Activated CD8-positive, alpha-beta memory T cell treated with anti-CD3 and anti-CD28 coated beads, Interleukin-2, amount 50 U/mL, for 24 hours (primary cell): ENCODE measurements around the gene PHC3.
"Not testable (repeated sequence)": the region's sequence is repeated elsewhere in the genome, so short reads cannot be mapped to it uniquely, and the experiment has no call there.

Source experiments
- DNase-seq: peaks from one replicate; pipeline ENCODE4 v3.0.0-alpha.2; 2020; ENCODE audit errors: extremely low read depth

The PHC3 gene, protein sequence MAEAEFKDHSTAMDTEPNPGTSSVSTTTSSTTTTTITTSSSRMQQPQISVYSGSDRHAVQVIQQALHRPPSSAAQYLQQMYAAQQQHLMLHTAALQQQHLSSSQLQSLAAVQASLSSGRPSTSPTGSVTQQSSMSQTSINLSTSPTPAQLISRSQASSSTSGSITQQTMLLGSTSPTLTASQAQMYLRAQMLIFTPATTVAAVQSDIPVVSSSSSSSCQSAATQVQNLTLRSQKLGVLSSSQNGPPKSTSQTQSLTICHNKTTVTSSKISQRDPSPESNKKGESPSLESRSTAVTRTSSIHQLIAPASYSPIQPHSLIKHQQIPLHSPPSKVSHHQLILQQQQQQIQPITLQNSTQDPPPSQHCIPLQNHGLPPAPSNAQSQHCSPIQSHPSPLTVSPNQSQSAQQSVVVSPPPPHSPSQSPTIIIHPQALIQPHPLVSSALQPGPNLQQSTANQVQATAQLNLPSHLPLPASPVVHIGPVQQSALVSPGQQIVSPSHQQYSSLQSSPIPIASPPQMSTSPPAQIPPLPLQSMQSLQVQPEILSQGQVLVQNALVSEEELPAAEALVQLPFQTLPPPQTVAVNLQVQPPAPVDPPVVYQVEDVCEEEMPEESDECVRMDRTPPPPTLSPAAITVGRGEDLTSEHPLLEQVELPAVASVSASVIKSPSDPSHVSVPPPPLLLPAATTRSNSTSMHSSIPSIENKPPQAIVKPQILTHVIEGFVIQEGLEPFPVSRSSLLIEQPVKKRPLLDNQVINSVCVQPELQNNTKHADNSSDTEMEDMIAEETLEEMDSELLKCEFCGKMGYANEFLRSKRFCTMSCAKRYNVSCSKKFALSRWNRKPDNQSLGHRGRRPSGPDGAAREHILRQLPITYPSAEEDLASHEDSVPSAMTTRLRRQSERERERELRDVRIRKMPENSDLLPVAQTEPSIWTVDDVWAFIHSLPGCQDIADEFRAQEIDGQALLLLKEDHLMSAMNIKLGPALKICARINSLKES

GRCh38 chr3:170180908-170181885 is at the start of gene PHC3:
PHC3 (minus strand) TSS chr3:170181733; CDS start chr3:170181715, 18 bp downstream.
- peak; percentile 81 for DNase-seq

GRCh38 chr3:170228093-170228766 is 46.7 kb upstream of the PHC3 start:
- DNase-seq = no peak

DNA sequence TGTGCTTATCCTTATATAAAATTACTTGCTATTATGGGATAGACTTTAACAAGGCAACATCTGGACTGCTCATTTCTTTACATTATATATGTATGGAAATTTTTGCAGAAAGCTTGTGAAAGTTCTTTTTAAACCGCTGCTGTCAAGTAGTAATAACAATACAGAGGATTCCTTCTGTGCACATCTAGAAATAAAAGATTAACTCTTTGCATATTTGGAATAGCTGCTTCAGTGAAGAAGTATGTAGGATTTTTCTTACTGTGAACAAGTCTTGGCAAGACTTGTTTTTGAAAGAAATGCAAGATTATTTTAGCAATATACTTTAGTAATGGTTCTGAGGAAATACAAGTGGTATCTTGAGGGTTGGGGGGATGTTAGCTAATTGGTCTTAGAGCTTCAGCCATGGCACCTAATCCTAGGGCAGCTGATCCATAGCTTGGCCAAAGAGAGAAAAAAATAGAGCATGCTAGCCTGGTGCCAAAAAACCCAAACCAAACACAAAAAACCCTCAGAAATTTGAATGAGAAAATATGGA is 45.0 kb upstream of the PHC3 start:
- no peak for DNase-seq

GRCh38 chr3:170225166-170225565 is 43.6 kb upstream of the PHC3 start:
- no peak for DNase-seq

DNA sequence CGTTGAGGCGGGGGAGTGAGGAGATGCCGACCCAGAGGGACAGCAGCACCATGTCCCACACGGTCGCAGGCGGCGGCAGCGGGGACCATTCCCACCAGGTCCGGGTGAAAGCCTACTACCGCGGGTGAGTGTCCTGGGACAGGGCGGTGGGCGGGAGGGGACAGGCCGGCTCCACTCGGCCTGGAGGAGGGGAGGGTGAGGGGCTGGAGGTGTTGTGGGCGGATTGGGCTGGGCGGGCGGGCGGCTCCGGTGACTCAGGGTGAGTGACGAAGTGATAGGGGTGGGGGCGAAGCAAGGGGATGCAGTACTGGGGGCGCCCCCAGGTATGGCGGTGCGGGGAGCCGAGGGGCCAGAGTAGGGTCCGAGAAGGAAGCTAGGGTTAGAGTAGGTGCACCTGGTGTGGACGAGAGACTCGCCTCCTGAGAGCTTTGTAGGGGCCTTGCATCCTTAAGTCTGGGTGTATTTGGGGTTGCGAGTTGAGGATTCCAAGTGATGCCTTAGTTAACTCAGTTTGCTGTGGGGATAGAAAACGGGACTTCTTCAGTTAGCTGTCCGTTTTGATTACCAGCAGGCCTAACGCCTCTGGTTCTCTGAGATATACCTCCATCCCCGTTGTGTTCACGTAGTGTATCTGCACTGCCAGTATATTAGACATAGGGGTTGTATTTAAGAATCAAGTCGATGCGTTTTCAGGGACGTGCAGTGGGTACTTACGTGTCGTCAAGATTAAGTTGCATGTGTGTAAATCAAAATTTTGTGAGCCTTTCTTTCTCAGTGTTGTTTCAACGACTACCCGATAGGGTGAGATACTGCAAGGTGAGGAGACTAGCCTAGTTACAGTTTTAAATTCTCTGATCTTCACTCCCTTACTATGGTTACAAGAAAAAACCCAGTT is 41.4 kb upstream of the PHC3 start:
- DNase-seq = no peak

DNA sequence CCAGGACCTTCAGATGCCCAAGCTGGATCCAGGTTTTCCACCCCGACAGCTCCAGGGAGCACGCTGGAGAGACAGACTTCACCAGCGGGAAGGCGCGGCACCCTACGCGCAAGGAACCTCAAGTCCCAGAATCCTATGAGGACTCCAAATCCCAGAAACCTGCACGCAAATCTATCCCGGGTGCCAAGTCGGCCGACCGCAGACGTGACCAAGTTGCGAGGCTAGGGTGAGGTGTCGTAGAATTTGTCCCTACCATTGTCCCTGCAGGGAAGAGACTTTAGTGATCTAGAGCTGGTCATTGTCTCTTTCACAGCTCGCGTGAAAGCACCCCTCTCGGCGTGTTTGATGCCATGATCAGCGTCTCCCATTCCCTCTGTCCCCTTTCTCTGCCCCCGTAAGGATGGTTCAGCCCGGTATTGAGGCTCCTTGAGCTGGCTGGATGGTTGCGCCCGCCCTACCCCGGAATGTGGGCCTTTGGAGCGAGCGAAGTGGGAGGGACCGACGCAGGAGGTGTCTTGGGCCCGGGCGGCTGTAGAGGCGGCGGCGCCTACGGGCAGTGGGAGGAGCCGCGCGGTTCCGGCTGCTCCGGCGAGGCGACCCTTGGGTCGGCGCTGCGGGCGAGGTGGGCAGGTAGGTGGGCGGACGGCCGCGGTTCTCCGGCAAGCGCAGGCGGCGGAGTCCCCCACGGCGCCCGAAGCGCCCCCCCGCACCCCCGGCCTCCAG is 40.6 kb upstream of the PHC3 start, which contains the start of gene PRKCI:
PRKCI (plus strand) TSS at position 501 of the 723 bp plus-strand sequence. CDS start 246 bp downstream, outside the sequence.
- peak; percentile 66 for DNase-seq

GRCh38 chr3:170220871-170221270 is 39.3 kb upstream of the PHC3 start:
- DNase-seq = no peak

DNA sequence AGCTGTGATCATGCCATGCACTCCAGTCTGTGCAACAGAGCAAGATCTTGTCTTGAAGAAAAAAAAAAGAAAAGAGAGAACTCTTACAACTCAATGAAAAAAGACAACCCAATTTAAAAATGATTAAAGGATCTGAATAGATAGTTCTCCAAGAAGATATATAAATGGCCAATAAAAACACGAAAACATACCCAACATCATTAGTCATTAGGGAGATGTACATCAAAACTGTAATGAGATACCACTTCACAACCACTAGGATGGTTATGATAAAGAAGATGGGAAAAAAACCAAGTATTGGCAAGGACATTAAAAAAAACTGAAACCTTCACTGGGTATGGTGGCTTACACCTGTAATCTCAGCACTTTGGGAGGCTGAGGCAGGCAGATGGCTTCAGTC is 38.3 kb upstream of the PHC3 start:
- DNase-seq = no peak

- no peak for DNase-seq
These were observed 30.1 kb upstream of the PHC3 start for GRCh38 chr3:170211668-170212067.

DNA sequence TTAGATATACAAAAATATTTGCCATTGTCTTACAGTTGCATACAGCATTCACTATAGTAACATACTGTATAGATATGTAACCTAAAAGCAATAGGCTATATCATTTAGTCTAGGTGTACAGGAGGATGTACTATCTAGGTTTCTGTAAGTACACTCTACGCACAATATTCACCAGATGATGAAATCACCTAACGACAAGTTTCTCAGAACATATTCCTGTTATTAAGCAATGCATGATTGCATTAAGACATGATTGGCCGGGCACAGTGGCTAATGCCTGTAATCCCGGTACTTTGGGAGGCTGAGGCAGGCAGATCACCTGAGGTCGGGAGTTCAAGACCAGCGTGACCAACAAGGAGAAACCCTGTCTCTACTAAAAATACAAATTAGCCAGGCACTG is 26.2 kb upstream of the PHC3 start:
- no peak for DNase-seq

DNA sequence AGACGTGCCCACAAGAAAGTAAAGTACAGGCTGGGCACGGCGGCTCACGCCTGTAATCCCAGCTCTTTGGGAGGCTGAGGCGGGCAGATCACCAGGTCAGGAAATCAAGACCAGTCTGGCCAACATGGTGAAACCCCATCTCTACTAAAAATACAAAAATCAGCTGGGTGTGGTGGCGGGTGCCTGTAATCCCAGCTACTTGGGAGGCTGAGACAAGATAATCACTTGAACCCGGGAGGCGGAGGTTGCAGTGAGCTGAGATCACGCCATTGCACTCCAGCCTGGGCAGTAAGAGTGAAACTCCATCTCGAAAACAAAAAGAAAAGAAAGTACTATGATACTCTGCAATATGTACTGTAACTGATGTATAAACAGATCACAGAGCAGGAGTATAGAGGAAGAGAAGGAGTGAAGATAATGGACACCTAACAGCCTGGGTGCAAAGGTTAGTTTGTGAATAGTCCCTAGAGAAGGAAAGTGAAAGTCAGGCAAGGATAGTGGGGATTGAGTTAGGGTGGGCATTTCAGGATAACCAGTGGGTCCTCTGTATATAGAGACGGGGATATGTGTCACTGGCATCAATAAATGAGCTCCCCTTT is 24.7 kb upstream of the PHC3 start:
- not testable (repeated sequence) for DNase-seq

- no peak for DNase-seq
These were observed 23.8 kb upstream of the PHC3 start for GRCh38 chr3:170205302-170205701.

GRCh38 chr3:170204509-170204908 is 23.0 kb upstream of the PHC3 start:
- DNase-seq = no peak

DNA sequence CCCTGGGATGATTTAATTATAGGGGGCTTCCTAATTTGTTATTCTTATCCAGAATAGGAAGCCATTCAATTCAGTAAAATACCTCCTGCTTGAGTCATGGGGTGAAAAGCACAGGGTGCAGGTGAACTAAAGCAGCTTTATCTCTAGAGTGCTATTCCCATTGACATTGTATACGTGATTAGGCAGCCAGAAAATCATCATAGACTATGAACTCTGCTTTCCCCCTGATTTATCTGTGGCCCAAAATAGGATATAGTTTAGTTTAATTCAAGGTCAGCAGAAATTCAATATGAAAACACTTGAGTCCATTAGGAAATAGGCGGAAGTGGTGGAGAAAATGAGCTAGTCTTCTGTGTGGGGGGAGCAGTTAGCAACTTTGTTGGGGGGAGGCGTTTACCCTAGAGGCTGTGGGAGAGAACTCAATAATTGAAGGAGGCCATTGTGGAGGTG is 22.5 kb upstream of the PHC3 start:
- DNase-seq = no peak

DNA sequence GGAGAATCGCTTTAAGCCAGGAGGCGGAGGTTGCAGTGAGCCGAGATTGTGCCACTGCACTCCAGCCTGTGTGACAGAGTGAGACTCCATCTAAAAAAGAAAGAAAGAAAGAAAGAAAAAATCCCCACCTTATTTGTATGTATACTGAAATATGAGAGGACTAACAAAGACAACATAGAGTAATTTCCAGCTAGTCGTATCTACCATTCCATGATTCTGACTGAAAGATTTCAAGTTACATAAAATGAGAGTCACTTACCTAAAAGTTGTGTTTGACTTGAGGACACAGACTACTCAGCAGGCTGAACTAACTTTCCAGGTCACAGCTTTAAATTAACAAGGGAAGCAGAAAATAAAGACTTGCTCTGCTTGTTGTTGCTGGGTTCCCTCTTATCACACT is 21.9 kb upstream of the PHC3 start:
- DNase-seq = no peak

- DNase-seq = no peak
These were observed 20.0 kb upstream of the PHC3 start for GRCh38 chr3:170201527-170201926.

DNA sequence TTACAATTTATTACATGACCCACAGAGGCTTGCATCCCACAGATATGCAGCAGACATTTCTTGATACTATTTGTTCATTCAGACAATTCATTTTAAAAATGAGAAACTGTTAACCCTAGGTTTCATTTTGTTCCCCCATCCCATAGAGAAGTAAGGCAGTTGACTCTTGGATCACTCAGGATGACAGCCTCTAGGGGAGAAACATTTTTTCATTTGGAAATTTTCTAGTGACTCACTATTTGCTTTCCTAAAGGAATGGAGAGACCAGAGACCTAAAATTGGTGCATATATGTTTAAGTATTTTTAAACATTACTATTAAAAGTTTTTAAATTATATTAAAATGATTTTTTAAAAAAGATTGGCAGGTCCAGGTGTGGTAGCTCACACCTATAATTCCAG is 19.5 kb upstream of the PHC3 start:
- DNase-seq = no peak

DNA sequence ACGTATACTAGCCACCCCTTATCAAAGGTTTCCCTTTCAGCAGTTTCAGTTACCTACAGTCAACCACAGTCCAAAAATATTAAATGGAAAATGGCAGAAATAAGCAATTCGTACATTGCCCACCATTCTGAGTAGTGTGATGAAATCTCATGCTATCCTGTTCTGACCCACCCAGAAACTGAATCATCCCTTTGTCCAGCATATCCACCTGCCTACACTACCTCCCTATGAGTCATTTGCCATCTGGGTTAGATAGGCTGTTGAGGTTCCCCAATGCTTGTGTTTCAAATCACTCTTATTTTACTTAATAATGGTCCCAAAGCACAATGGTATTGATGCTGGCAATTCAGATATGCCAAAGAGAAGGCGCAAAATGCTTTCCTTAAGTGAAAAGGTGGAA is 15.3 kb upstream of the PHC3 start:
- DNase-seq = no peak
